Astrocyte (in vitro differentiated cells and primary cell): ENCODE data around the gene GBP2. TPM values are rescaled to one million over a fixed set of nuclear protein-coding genes. Genes with fewer than 3 reads are reported as not detected.
A peak's percentile ranks its signal among the peaks of the same experiment; 100 is the strongest.
"Not testable (repeated sequence)": the region's sequence is repeated elsewhere in the genome, so short reads cannot be mapped to it uniquely, and the experiment has no call there.

Experiments used
- DNase-seq: peaks from one replicate; pipeline ENCODE4 v3.0.0-alpha.2; 2010; ENCODE audit warnings: low read depth
- FAIRE-seq: peaks from 2 replicates; lab custom pipeline; 2011; peaks lifted over from hg19 to GRCh38; lab: Jason Lieb, UNC
- H2AFZ ChIP-seq: 2 replicates; pipeline ENCODE4 v1.6.0; 2012; ENCODE audit warnings: low read depth, low read length, inconsistent platforms
- H3K27ac ChIP-seq: 2 replicates; pipeline ENCODE4 v1.5.1; 2011; ENCODE audit warnings: low read depth, low read length, inconsistent platforms
- H3K27me3 ChIP-seq: 2 replicates; pipeline ENCODE4 v1.6.0; 2011; ENCODE audit warnings: low read length, inconsistent platforms; ENCODE audit not compliant: insufficient read depth
- H3K36me3 ChIP-seq: 2 replicates; pipeline ENCODE4 v1.5.1; 2011; ENCODE audit warnings: low read length, inconsistent platforms; ENCODE audit not compliant: insufficient read depth
- H3K4me1 ChIP-seq: 2 replicates; pipeline ENCODE4 v1.5.1; 2011; ENCODE audit warnings: low read length, inconsistent platforms; ENCODE audit not compliant: insufficient read depth
- H3K4me2 ChIP-seq: 2 replicates; pipeline ENCODE4 v1.6.0; 2012; ENCODE audit warnings: low read length, inconsistent platforms
- H3K4me3 ChIP-seq: 2 replicates; pipeline ENCODE4 v1.5.1; 2011; ENCODE audit warnings: low read depth, mild to moderate bottlenecking, low read length, inconsistent platforms; ENCODE audit not compliant: insufficient read depth
- H3K79me2 ChIP-seq: 2 replicates; pipeline ENCODE4 v1.6.0; 2012; ENCODE audit warnings: mild to moderate bottlenecking, low read length, inconsistent platforms; ENCODE audit not compliant: insufficient read depth
- H3K9ac ChIP-seq: 2 replicates; pipeline ENCODE4 v1.6.0; 2012; ENCODE audit warnings: mild to moderate bottlenecking, low read length, inconsistent platforms
- H3K9me3 ChIP-seq: 2 replicates; pipeline ENCODE4 v1.5.1; 2012; ENCODE audit warnings: low read depth, mild to moderate bottlenecking, low read length, inconsistent platforms; ENCODE audit not compliant: insufficient read depth
- H4K20me1 ChIP-seq: 2 replicates; pipeline ENCODE4 v1.6.0; 2012; ENCODE audit warnings: low read length, inconsistent platforms; ENCODE audit not compliant: insufficient read depth
- H3K27ac Mint-ChIP-seq: one replicate; pipeline ENCODE4 v1.8.0; 2021; ENCODE audit warnings: mild to moderate bottlenecking, mixed read lengths; ENCODE audit not compliant: unreplicated experiment
- H3K27me3 Mint-ChIP-seq: one replicate; pipeline ENCODE4 v1.8.0; 2021; ENCODE audit warnings: low read depth, mixed read lengths; ENCODE audit not compliant: unreplicated experiment
- H3K36me3 Mint-ChIP-seq: one replicate; pipeline ENCODE4 v1.8.0; 2021; ENCODE audit warnings: low read depth, mixed read lengths; ENCODE audit not compliant: unreplicated experiment
- H3K4me1 Mint-ChIP-seq: one replicate; pipeline ENCODE4 v1.8.0; 2021; ENCODE audit warnings: low read depth, mixed read lengths; ENCODE audit not compliant: unreplicated experiment
- H3K4me3 Mint-ChIP-seq: one replicate; pipeline ENCODE4 v1.8.0; 2021; ENCODE audit warnings: mild to moderate bottlenecking, moderate library complexity, mixed read lengths; ENCODE audit not compliant: unreplicated experiment
- H3K9me3 Mint-ChIP-seq: one replicate; pipeline ENCODE4 v1.8.0; 2021; ENCODE audit warnings: mild to moderate bottlenecking, mixed read lengths; ENCODE audit not compliant: unreplicated experiment
- CTCF ChIP-seq: IDR thresholded peaks from 2 replicates; pipeline ENCODE4 v1.5.1; 2011; ENCODE audit warnings: low read depth, mild to moderate bottlenecking, inconsistent platforms, low read length, moderate library complexity; ENCODE audit not compliant: insufficient read depth
- EZH2 ChIP-seq: IDR thresholded peaks from 2 replicates; pipeline ENCODE4 v1.6.1; 2012; ENCODE audit warnings: mild to moderate bottlenecking, low read length, inconsistent platforms; ENCODE audit not compliant: insufficient read depth
- total RNA-seq: library from RNA; stranded (reverse); gene quantifications from 2 replicates; pipeline ENCODE4 v1.2.1, GENCODE V29; 2021

GBP2 gene
- total RNA-seq, 1 donor from 2014 or later = 4.6 TPM

GRCh38 chr1:89130716-89131115 is 4.8 kb upstream of the GBP2 start:
- H3K9ac ChIP-seq = no peak overlapping the region
- no peaks in the 10 kb centered on the region for H3K27me3 ChIP-seq
- H3K79me2 ChIP-seq = no peaks in the 10 kb centered on the region
- H3K27ac ChIP-seq = no peak overlapping the region
- no peaks in the 10 kb centered on the region for H3K9me3 Mint-ChIP-seq
- no peaks in the 10 kb centered on the region for H3K9me3 ChIP-seq
- TF ChIP-seq EZH2 (no peak), CTCF (no peak)
- H3K36me3 Mint-ChIP-seq = no peaks in the 10 kb centered on the region
- H3K4me3 ChIP-seq = no peak overlapping the region
- H3K27me3 Mint-ChIP-seq = no peaks in the 10 kb centered on the region
- no peak overlapping the region for H3K4me2 ChIP-seq
- no peak overlapping the region for H3K27ac Mint-ChIP-seq
- H3K36me3 ChIP-seq = no peaks in the 10 kb centered on the region
- H3K4me1 Mint-ChIP-seq = peaks cover 17% of the 10 kb centered on the region
- H3K4me1 ChIP-seq = no peaks in the 10 kb centered on the region
- no peak for FAIRE-seq
- H2AFZ ChIP-seq = no peak overlapping the region
- H4K20me1 ChIP-seq = no peaks in the 10 kb centered on the region
- H3K4me3 Mint-ChIP-seq = no peak overlapping the region
- DNase-seq = peak; percentile 16

- Histone ChIP-seq H3K27me3 (no peaks in the 10 kb centered on the region), H3K27ac (no peak overlapping the region), H3K4me3 (no peak overlapping the region), H3K4me2 (no peak overlapping the region), H3K9me3 (no peaks in the 10 kb centered on the region), H3K9ac (no peak overlapping the region), H2AFZ (no peak overlapping the region), H3K36me3 (no peaks in the 10 kb centered on the region), H3K4me1 (no peaks in the 10 kb centered on the region), H3K79me2 (no peaks in the 10 kb centered on the region), H4K20me1 (no peaks in the 10 kb centered on the region)
- Mint-ChIP-seq H3K4me3 (no peak overlapping the region), H3K4me1 (peaks cover 19% of the 10 kb centered on the region), H3K36me3 (no peaks in the 10 kb centered on the region), H3K27me3 (no peaks in the 10 kb centered on the region), H3K27ac (no peak overlapping the region), H3K9me3 (no peaks in the 10 kb centered on the region)
- DNase-seq (no peak), FAIRE-seq (no peak)
- TF ChIP-seq EZH2 = no peak
- TF ChIP-seq CTCF = no peak
Measured at GRCh38 chr1:89129911-89130310, 4.0 kb upstream of the GBP2 start.

DNA sequence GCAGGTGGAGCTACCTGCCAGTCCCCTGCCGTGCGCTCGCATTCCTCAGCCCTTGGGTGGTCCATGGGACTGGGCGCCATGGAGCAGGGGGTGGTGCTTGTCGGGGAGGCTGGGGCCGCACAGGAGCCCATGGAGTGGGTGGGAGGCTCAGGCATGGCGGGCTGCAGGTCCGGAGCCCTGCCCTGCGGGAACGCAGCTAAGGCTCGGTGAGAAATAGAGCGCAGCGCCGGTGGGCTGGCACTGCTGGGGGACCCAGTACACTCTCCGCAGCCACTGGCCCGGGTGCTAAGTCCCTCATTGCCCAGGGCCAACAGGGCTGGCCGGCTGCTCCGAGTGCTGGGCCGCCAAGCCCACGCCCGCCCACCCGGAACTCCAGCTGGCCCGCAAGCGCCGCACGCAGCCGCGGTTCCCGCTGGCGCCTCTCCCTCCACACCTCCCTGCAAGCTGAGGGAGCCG is 2.1 kb upstream of the GBP2 start:
- not testable (repeated sequence) for H3K4me2 ChIP-seq, H3K27ac ChIP-seq

DNA sequence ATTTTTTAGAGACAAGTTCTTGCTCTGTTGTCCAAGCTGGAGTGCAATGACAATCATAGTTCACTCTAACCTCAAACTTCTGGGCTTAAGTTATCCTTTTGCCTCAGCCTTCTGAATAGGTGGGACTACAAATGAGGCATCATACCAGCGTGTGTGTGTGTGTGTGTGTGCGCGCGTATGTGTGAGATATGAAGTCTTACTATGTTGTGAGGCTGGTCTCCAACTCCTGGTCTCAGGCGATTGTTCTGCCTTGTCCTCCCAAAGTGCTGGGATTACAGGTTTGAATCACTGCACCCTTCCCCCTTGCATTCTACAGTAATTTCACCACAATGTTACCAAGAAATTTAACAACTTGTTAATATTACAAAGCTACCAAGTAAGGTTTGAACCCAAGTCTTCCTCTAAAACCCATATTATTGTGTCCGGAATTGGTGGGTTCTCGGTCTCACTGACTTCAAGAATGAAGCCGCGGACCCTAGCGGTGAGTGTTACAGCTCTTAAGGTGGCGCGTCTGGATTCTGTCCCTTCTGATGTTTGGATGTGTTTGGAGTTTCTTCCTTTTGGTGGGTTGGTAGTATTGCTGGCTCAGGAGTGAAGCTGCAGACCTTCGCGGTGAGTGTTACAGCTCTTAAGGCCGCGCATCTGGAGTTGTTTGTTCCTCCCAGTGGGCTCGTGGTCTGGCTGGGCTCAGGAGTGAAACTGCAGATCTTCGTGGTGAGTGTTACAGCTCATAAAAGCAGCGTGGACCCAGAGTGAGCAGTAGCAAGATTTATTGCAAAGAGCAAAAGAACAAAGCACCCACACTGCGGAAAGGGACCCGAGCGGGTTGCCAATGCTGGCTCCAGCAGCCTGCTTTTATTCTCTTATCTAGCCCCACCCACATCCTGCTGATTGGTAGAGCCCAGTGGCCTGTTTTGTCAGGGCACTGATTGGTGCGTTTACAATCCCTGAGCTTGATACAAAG is 970 bp upstream of the GBP2 start:
- not testable (repeated sequence) for H3K36me3 ChIP-seq, H3K27me3 ChIP-seq, H3K79me2 ChIP-seq, FAIRE-seq, H3K4me2 ChIP-seq, H3K9me3 ChIP-seq, H3K4me1 ChIP-seq, H3K36me3 Mint-ChIP-seq, H4K20me1 ChIP-seq, H3K9me3 Mint-ChIP-seq, H3K4me3 ChIP-seq, H3K9ac ChIP-seq, H3K4me3 Mint-ChIP-seq, H2AFZ ChIP-seq, H3K27me3 Mint-ChIP-seq
- H3K27ac ChIP-seq = peak overlapping the region; percentile 10
- DNase-seq = peak; percentile 6
- peak overlapping the region; percentile 20 for H3K27ac Mint-ChIP-seq
- H3K4me1 Mint-ChIP-seq = peaks cover 19% of the 10 kb centered on the region

More for the DNA sequence above, 2.1 kb upstream of the GBP2 start:
- not testable (repeated sequence) for H3K4me1 ChIP-seq, H3K36me3 Mint-ChIP-seq, H3K9ac ChIP-seq, H3K9me3 ChIP-seq, FAIRE-seq, H3K79me2 ChIP-seq, H3K9me3 Mint-ChIP-seq, H2AFZ ChIP-seq, H3K4me3 Mint-ChIP-seq, H3K27me3 Mint-ChIP-seq, H4K20me1 ChIP-seq, H3K27ac Mint-ChIP-seq, H3K27me3 ChIP-seq, H3K36me3 ChIP-seq, H3K4me3 ChIP-seq, DNase-seq
- H3K4me1 Mint-ChIP-seq = peaks cover 19% of the 10 kb centered on the region
